Measurements from ENCODE around the gene UTRN. TPM values are rescaled to one million over a fixed set of nuclear protein-coding genes. Genes with fewer than 3 reads are reported as not detected.

The UTRN gene
- total RNA-seq, 2 donors from 2014 or later = 72.7 to 80.1 TPM

GRCh38 chr6:144289006-144289405, 3.9 kb downstream of the UTRN start:
- Histone ChIP-seq H3K4me1 (no peaks in the 10 kb centered on the region), H3K4me3 (no peak overlapping the region), H3K9ac (ENCODE audit: low read depth in 2 of 2, low read length in 2 of 2) (no peak overlapping the region), H3K27me3 (no peaks in the 10 kb centered on the region), H3K27ac (no peak overlapping the region), H3K9me3 (no peaks in the 10 kb centered on the region), H3K36me3 (no peaks in the 10 kb centered on the region)
- intact Hi-C loops (cut with DNase I) = loop anchor here (5.0 kb wide), 2 partner anchors 43 to 72 kb away; no protein-coding TSS in a partner anchor
- DNase-seq = no peak
- no peak for TF ChIP-seq CTCF (IDR thresholded peaks at IDR 0.05)

- Histone ChIP-seq H3K9ac (ENCODE audit: low read depth in 2 of 2, low read length in 2 of 2) (no peak overlapping the region), H3K9me3 (no peaks in the 10 kb centered on the region), H3K36me3 (no peaks in the 10 kb centered on the region), H3K4me1 (no peaks in the 10 kb centered on the region), H3K4me3 (no peak overlapping the region), H3K27ac (no peak overlapping the region), H3K27me3 (no peaks in the 10 kb centered on the region)
- TF ChIP-seq CTCF (IDR thresholded peaks at IDR 0.05) = no peak
- DNase-seq = no peak
- intact Hi-C loops (cut with DNase I) = no loop called here
These were observed 7.2 kb downstream of the UTRN start for GRCh38 chr6:144292372-144292771.

DNA sequence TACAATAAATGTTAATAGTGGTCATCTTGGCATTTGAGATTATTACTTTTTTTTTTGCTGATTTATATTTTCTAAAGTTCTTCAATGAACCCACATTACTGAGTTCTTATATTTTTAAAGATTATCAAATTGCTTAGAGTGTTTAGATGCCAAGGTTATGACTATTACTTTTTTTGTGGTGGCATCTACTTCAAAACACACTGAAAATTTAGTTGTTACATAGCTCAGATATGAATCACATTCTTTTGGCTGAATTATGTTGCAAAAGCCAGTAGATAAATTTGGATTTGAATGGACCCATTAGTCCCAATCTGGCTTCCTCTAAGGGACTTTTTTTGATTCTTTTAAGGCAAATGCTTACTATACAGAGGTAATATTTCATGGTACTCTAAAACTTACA, 8.9 kb downstream of the UTRN start:
- Histone ChIP-seq H3K4me3 (no peak overlapping the region), H3K4me1 (no peaks in the 10 kb centered on the region), H3K27me3 (no peaks in the 10 kb centered on the region), H3K9ac (ENCODE audit: low read depth in 2 of 2, low read length in 2 of 2) (no peak overlapping the region), H3K36me3 (no peaks in the 10 kb centered on the region), H3K9me3 (no peaks in the 10 kb centered on the region), H3K27ac (no peak overlapping the region)
- no peak for TF ChIP-seq CTCF (IDR thresholded peaks at IDR 0.05)
- intact Hi-C loops (cut with DNase I) = no loop called here
- DNase-seq = no peak

DNA sequence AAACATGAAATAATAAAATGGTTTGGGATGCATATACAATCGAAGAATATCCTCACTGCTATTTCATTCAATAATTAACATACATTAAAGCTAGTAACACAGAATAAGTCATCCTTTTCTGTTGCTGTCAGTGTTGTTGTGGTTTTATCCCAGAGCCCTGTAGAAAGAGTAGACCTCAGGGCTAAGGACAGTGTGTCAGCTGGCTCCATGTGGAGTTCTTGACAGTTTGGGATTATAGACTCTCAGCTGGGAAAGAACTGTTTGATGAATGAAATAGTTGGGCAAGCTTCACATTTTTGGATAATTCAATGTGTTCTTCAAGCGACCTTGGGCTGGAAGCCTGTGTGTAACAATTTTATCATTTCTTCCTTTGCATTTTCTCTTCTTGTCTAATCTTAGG, 10.1 kb downstream of the UTRN start:
- H3K27me3 ChIP-seq = no peaks in the 10 kb centered on the region
- TF ChIP-seq CTCF (IDR thresholded peaks at IDR 0.05) = no peak
- H3K9ac ChIP-seq (ENCODE audit: low read depth in 2 of 2, low read length in 2 of 2) = no peak overlapping the region
- no peaks in the 10 kb centered on the region for H3K36me3 ChIP-seq
- no peak overlapping the region for H3K27ac ChIP-seq
- no peaks in the 10 kb centered on the region for H3K9me3 ChIP-seq
- H3K4me1 ChIP-seq = no peaks in the 10 kb centered on the region
- H3K4me3 ChIP-seq = no peak overlapping the region
- DNase-seq = no peak
- intact Hi-C loops (cut with DNase I) = no loop called here

DNA sequence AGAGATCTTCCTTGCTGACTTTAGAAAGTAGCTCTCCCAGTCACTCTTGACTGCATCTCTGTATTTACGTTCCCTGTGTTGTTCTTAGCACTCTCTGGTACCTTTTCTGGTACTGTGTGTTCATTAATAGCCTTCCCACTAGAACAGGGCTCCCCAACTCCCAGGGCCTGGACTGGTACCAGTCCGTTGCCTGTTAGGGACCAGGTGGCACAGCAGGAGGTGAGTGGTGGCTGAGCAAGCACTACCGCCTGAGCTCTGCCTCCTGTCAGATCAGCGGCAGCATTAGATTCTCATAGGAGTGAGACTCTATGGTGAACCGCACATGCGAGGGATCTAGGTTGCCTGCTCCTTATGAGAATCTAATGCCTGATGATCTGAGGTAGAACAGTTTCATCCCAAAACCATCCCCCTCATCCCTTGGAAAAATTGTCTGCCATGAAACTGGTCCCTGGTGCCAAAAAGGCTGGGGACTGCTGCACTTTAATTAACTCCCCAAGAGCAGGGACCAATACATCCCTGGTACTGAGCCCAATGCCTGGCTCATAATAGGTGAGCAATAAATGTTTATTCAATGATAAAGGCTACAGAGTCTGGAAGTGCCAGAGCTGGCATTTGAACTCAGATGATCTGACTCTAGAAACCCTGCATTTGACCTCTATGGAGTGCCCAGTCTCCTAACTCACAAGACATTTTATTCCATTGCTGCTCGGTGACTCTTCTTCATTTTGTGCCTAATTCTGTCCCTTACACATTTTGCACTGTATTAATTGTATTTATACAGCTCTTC, 11.0 kb downstream of the UTRN start:
- H3K9ac ChIP-seq (ENCODE audit: low read depth in 2 of 2, low read length in 2 of 2) = no peak overlapping the region
- H3K4me3 ChIP-seq = no peak overlapping the region
- H3K27ac ChIP-seq = no peak overlapping the region
- no peaks in the 10 kb centered on the region for H3K4me1 ChIP-seq
- no peaks in the 10 kb centered on the region for H3K9me3 ChIP-seq
- TF ChIP-seq CTCF (IDR thresholded peaks at IDR 0.05) = no peak
- H3K36me3 ChIP-seq = no peaks in the 10 kb centered on the region
- no peak for DNase-seq
- no peaks in the 10 kb centered on the region for H3K27me3 ChIP-seq
- intact Hi-C loops (cut with DNase I) = no loop called here

Data from colonic mucosa (tissue), 4 donors.